ENCODE measurements around the gene PDCD1LG2. TPM values are rescaled to one million over a fixed set of nuclear protein-coding genes. Genes with fewer than 3 reads are reported as not detected.

Gene PDCD1LG2
- total RNA-seq = 9.6 and 11.0 TPM in 2 replicates

GRCh38 chr9:5510360-5510931 is at the start of gene PDCD1LG2:
PDCD1LG2 (plus strand) TSS chr9:5510531; CDS start chr9:5522547, 12,016 bp downstream.

Other genes with a start within 250 kb of the PDCD1LG2 start
- 0.18 TPM in 1 of 2 replicates, not detected in the other for gene RLN2, start 205.8 kb upstream of the PDCD1LG2 start, total RNA-seq
- gene RLN1, start 170.7 kb upstream of the PDCD1LG2 start, total RNA-seq = not detected in 2 replicates
- gene PLGRKT, start 72.6 kb upstream of the PDCD1LG2 start, total RNA-seq = 56.2 and 69.5 TPM in 2 replicates
- gene CD274, start 60.0 kb upstream of the PDCD1LG2 start, total RNA-seq = 3.0 and 4.3 TPM in 2 replicates
- gene RIC1, start 118.6 kb downstream of the PDCD1LG2 start, total RNA-seq = 14.7 and 19.0 TPM in 2 replicates